Measurements from ENCODE around the gene IFNGR1.

IFNGR1 gene

DNA sequence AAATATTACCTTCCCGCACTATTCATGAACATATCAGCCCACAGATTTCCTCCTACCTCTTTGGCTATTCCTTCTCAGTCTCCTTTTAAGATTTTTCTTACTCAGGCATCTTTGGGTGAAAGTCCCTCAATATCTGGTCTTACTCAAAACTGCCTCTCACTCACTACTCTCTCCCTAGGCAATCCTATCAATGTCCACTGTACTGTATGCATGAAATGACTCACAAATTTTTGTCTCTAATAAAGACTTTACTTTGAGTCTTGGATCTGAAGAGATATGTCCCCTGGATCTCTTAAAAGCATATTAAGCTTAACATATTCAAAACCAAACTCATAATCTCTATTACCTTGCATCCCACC lies 70.2 kb downstream of the IFNGR1 start:
- peaks cover 9% of the 10 kb centered on the region for H3K4me1 Mint-ChIP-seq (ENCODE audit: low read depth)

DNA sequence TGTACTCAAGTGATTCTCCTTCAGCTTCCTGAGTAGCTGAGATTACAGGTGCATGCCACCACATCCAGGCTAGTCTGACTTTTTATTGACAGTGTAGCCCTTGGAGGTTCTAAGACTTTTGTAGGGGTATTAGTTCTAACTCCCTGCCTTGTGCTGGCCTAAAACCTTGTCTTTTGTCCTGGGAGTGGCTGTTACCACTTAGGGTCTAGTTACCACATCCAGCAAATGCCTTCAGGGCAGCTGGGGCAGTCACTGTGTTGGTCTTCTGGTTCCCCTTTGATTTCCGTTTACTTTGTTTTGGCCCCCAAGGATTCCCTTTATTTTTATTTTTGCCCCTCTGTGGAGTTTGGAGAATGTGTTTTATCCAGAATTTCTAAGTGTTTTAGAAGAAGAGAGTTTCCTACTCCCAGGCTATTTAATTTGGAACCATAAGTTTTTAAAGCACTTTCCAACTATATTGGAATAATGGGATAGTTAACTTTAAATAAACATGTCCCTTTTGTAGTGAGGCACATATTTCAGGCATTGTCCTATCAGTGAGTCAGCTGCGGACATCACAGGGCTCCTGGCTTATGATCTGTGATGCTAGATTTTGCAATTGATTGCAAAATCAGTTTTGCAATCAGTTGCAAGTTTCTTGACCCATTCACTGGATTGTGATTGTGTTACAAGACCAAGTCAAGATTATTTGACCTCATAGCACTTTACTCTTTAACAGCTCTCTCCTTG lies 70.7 kb downstream of the IFNGR1 start:
- peaks cover 36% of the 10 kb centered on the region for H3K36me3 Mint-ChIP-seq (ENCODE audit: low read depth)
- H3K4me1 Mint-ChIP-seq (ENCODE audit: low read depth), result peaks cover 4% of the 10 kb centered on the region
- H3K4me3 Mint-ChIP-seq, result no peak overlapping the region
- peaks cover 38% of the 10 kb centered on the region for H3K9me3 Mint-ChIP-seq
- peaks cover 16% of the 10 kb centered on the region for H3K27me3 Mint-ChIP-seq (ENCODE audit: low read depth)
- H3K27ac Mint-ChIP-seq, result no peak overlapping the region

More for the DNA sequence above, 70.2 kb downstream of the IFNGR1 start:
- H3K27ac Mint-ChIP-seq, result no peak overlapping the region
- H3K36me3 Mint-ChIP-seq (ENCODE audit: low read depth), result peaks cover 41% of the 10 kb centered on the region
- H3K27me3 Mint-ChIP-seq (ENCODE audit: low read depth), result peaks cover 16% of the 10 kb centered on the region
- H3K9me3 Mint-ChIP-seq, result peaks cover 43% of the 10 kb centered on the region
- H3K4me3 Mint-ChIP-seq, result no peak overlapping the region

Measured in T-helper 1 cell treated with Interleukin-12 subunit alpha and Interleukin-12 subunit beta and Interleukin-4 antibody, amounts not matched to agents 30 μg/mL and 1 μg/mL, for 36 hours (primary cell).